AG09309 (cell line): ENCODE results near the gene DENND1A.
"Not testable (repeated sequence)": the region's sequence is repeated elsewhere in the genome, so short reads cannot be mapped to it uniquely, and the experiment has no call there.

Experiments used
- DNase-seq: peaks from one replicate; pipeline ENCODE4 v3.0.0-alpha.2; 2010; ENCODE audit warnings: low read depth
- H3K4me3 ChIP-seq: 2 replicates; pipeline ENCODE4 v1.5.1; 2011; ENCODE audit warnings: mild to moderate bottlenecking, low read depth, low read length, moderate library complexity; ENCODE audit not compliant: control insufficient read depth
- CTCF ChIP-seq: IDR thresholded peaks from 2 replicates; pipeline ENCODE4 v1.5.1; 2011; ENCODE audit warnings: mild to moderate bottlenecking, low read depth, low read length, inconsistent platforms; ENCODE audit not compliant: insufficient read depth, control insufficient read depth; ENCODE audit errors: missing control alignments

Gene DENND1A

GRCh38 chr9:123435471-123435870 is 494.5 kb downstream of the DENND1A start:
- H3K4me3 ChIP-seq: no peak overlapping the region
- DNase-seq: no peak
- no peak for TF ChIP-seq CTCF

GRCh38 chr9:123434619-123435240 is 495.2 kb downstream of the DENND1A start:
- DNase-seq: no peak
- no peak overlapping the region for H3K4me3 ChIP-seq
- no peak for TF ChIP-seq CTCF

GRCh38 chr9:123432331-123433236 is 497.3 kb downstream of the DENND1A start:
- H3K4me3 ChIP-seq: no peak overlapping the region
- no peak for TF ChIP-seq CTCF
- no peak for DNase-seq

GRCh38 chr9:123431581-123431980 is 498.3 kb downstream of the DENND1A start:
- no peak for DNase-seq
- no peak overlapping the region for H3K4me3 ChIP-seq
- TF ChIP-seq CTCF: no peak

- DNase-seq, H3K4me3 ChIP-seq: not testable (repeated sequence)
Measured at GRCh38 chr9:123428450-123428849, 501.5 kb downstream of the DENND1A start.

GRCh38 chr9:123426406-123426805 is 503.5 kb downstream of the DENND1A start:
- no peak overlapping the region for H3K4me3 ChIP-seq
- no peak for DNase-seq
- TF ChIP-seq CTCF: no peak

GRCh38 chr9:123425836-123426365 is 504.0 kb downstream of the DENND1A start:
- H3K4me3 ChIP-seq: no peak overlapping the region
- no peak for DNase-seq
- TF ChIP-seq CTCF: no peak
